Measurements from ENCODE around the gene OOSP4B.

Gene OOSP4B

GRCh38 chr11:59981106-59981770 is 35.7 kb upstream of the OOSP4B start:
- TF ChIP-seq REST (IDR thresholded peaks at IDR 0.05; ENCODE audit: low read depth) = no peak
- no peak for TF ChIP-seq NFIC (IDR thresholded peaks at IDR 0.05)
- no peak for TF ChIP-seq TEAD4 (IDR thresholded peaks at IDR 0.05)
- no peak for TF ChIP-seq USF1 (IDR thresholded peaks at IDR 0.05)

GRCh38 chr11:59983212-59983611 is 33.8 kb upstream of the OOSP4B start:
- TF ChIP-seq ZBTB7A (IDR thresholded peaks at IDR 0.05; ENCODE audit: low read depth) = no peak
- TF ChIP-seq NFIC (IDR thresholded peaks at IDR 0.05) = no peak
- TF ChIP-seq TAF1 (IDR thresholded peaks at IDR 0.05; ENCODE audit: low read depth) = no peak
- no peak for TF ChIP-seq TCF12 (IDR thresholded peaks at IDR 0.05; ENCODE audit: low read depth)
- TF ChIP-seq REST (IDR thresholded peaks at IDR 0.05; ENCODE audit: low read depth) = no peak
- TF ChIP-seq EGR1 (IDR thresholded peaks at IDR 0.05) = no peak
- TF ChIP-seq MAX (IDR thresholded peaks at IDR 0.05) = no peak
- no peak for TF ChIP-seq YY1 (IDR thresholded peaks at IDR 0.05; ENCODE audit: low read depth)
- TF ChIP-seq CEBPB (IDR thresholded peaks at IDR 0.05) = no peak
- TF ChIP-seq RAD21 (IDR thresholded peaks at IDR 0.05; ENCODE audit: low read depth) = no peak
- TF ChIP-seq CREB1 (IDR thresholded peaks at IDR 0.05; ENCODE audit: low read depth) = no peak
- no peak for TF ChIP-seq USF1 (IDR thresholded peaks at IDR 0.05)
- TF ChIP-seq EP300 (IDR thresholded peaks at IDR 0.05; ENCODE audit: borderline replicate concordance) = no peak
- no peak for TF ChIP-seq FOXM1 (IDR thresholded peaks at IDR 0.05; ENCODE audit: borderline replicate concordance, low read depth)
- TF ChIP-seq TEAD4 (IDR thresholded peaks at IDR 0.05) = no peak

GRCh38 chr11:59984368-59984767 is 32.6 kb upstream of the OOSP4B start:
- TF ChIP-seq REST (IDR thresholded peaks at IDR 0.05; ENCODE audit: low read depth) (no peak), ZBTB7A (IDR thresholded peaks at IDR 0.05; ENCODE audit: low read depth) (no peak), CEBPB (IDR thresholded peaks at IDR 0.05) (no peak), MAX (IDR thresholded peaks at IDR 0.05) (no peak)

- TF ChIP-seq CEBPB (IDR thresholded peaks at IDR 0.05) (no peak), REST (IDR thresholded peaks at IDR 0.05; ENCODE audit: low read depth) (no peak), EGR1 (IDR thresholded peaks at IDR 0.05) (no peak), CREB1 (IDR thresholded peaks at IDR 0.05; ENCODE audit: low read depth) (no peak), MAX (IDR thresholded peaks at IDR 0.05) (no peak), TCF12 (IDR thresholded peaks at IDR 0.05; ENCODE audit: low read depth) (no peak), YY1 (IDR thresholded peaks at IDR 0.05; ENCODE audit: low read depth) (no peak), NFIC (IDR thresholded peaks at IDR 0.05) (no peak), RAD21 (IDR thresholded peaks at IDR 0.05; ENCODE audit: low read depth) (no peak), FOXM1 (IDR thresholded peaks at IDR 0.05; ENCODE audit: borderline replicate concordance, low read depth) (no peak), TAF1 (IDR thresholded peaks at IDR 0.05; ENCODE audit: low read depth) (no peak), TEAD4 (IDR thresholded peaks at IDR 0.05) (no peak), USF1 (IDR thresholded peaks at IDR 0.05) (no peak), EP300 (IDR thresholded peaks at IDR 0.05; ENCODE audit: borderline replicate concordance) (no peak), ZBTB7A (IDR thresholded peaks at IDR 0.05; ENCODE audit: low read depth) (no peak)
Observed at GRCh38 chr11:59990421-59990820, 26.6 kb upstream of the OOSP4B start.
